ENCODE data around the gene GPBP1. TPM values are rescaled to one million over a fixed set of nuclear protein-coding genes. Genes with fewer than 3 reads are reported as not detected.
A peak's percentile ranks its signal among the peaks of the same experiment; 100 is the strongest.

Gene GPBP1
- total RNA-seq, 1 donor from 2014 or later, result 102 TPM

- DNase-seq (ENCODE audit: low spot score) (no peak), ATAC-seq (no peak)
- intact Hi-C loops (cut with DNase I), result no loop called here
These were observed 29.0 kb downstream of the GPBP1 start for GRCh38 chr5:57202811-57203210.

GRCh38 chr5:57207007-57207653 lies 33.3 kb downstream of the GPBP1 start:
- intact Hi-C loops (cut with DNase I), result no loop called here
- DNase-seq (ENCODE audit: low spot score) (no peak), ATAC-seq (no peak)

GRCh38 chr5:57207681-57208080 lies 33.8 kb downstream of the GPBP1 start:
- ATAC-seq, result peak; percentile 26
- no peak for DNase-seq (ENCODE audit: low spot score)
- intact Hi-C loops (cut with DNase I), result no loop called here

GRCh38 chr5:57209316-57210040 lies 35.6 kb downstream of the GPBP1 start:
- ATAC-seq (no peak), DNase-seq (ENCODE audit: low spot score) (no peak)
- intact Hi-C loops (cut with DNase I), result no loop called here

GRCh38 chr5:57210633-57211032 lies 36.8 kb downstream of the GPBP1 start:
- DNase-seq (ENCODE audit: low spot score) (no peak), ATAC-seq (no peak)
- intact Hi-C loops (cut with DNase I), result no loop called here

- ATAC-seq (no peak), DNase-seq (ENCODE audit: low spot score) (no peak)
- intact Hi-C loops (cut with DNase I), result no loop called here
These were observed 37.2 kb downstream of the GPBP1 start for GRCh38 chr5:57211039-57211438.

- DNase-seq (ENCODE audit: low spot score), result no peak
- no peak for ATAC-seq
- intact Hi-C loops (cut with DNase I), result no loop called here
These were observed 41.9 kb downstream of the GPBP1 start for GRCh38 chr5:57215629-57216195.

- ATAC-seq, result no peak
- intact Hi-C loops (cut with DNase I), result no loop called here
- no peak for DNase-seq (ENCODE audit: low spot score)
These were observed 42.9 kb downstream of the GPBP1 start for GRCh38 chr5:57216714-57217113.

- intact Hi-C loops (cut with DNase I), result no loop called here
- DNase-seq (ENCODE audit: low spot score), result no peak
- ATAC-seq, result no peak
These were observed 45.5 kb downstream of the GPBP1 start for GRCh38 chr5:57219386-57219785.

GRCh38 chr5:57221049-57221568 lies 47.2 kb downstream of the GPBP1 start:
- intact Hi-C loops (cut with DNase I), result no loop called here
- DNase-seq (ENCODE audit: low spot score) (no peak), ATAC-seq (peak; percentile 74)

- DNase-seq (ENCODE audit: low spot score), result no peak
- no peak for ATAC-seq
- intact Hi-C loops (cut with DNase I), result loop anchor here (5.0 kb wide), 2 partner anchors 328 to 953 kb away; no protein-coding TSS in a partner anchor
These were observed 51.7 kb downstream of the GPBP1 start for GRCh38 chr5:57225553-57225952.

GRCh38 chr5:57229313-57229712 lies 55.5 kb downstream of the GPBP1 start:
- intact Hi-C loops (cut with DNase I), result loop anchor here (5.0 kb wide), 2 partner anchors 332 to 957 kb away; no protein-coding TSS in a partner anchor
- DNase-seq (ENCODE audit: low spot score) (no peak), ATAC-seq (no peak)

- no peak for ATAC-seq
These were observed 57.7 kb downstream of the GPBP1 start for GRCh38 chr5:57231607-57232006.

GRCh38 chr5:57232293-57233033 lies 58.6 kb downstream of the GPBP1 start:
- ATAC-seq (no peak), DNase-seq (ENCODE audit: low spot score) (no peak)
- intact Hi-C loops (cut with DNase I), result no loop called here

More at GRCh38 chr5:57231607-57232006, 57.7 kb downstream of the GPBP1 start:
- intact Hi-C loops (cut with DNase I), result no loop called here
- DNase-seq (ENCODE audit: low spot score), result no peak

- intact Hi-C loops (cut with DNase I), result no loop called here
- ATAC-seq, result no peak
- no peak for DNase-seq (ENCODE audit: low spot score)
These were observed 69.7 kb downstream of the GPBP1 start for GRCh38 chr5:57243286-57244137.

- intact Hi-C loops (cut with DNase I), result no loop called here
- no peak for ATAC-seq
- no peak for DNase-seq (ENCODE audit: low spot score)
These were observed 70.5 kb downstream of the GPBP1 start for GRCh38 chr5:57244331-57244730.

- intact Hi-C loops (cut with DNase I), result no loop called here
- no peak for ATAC-seq
These were observed 72.6 kb downstream of the GPBP1 start for GRCh38 chr5:57246426-57246825.

GRCh38 chr5:57247765-57248164 lies 73.9 kb downstream of the GPBP1 start:
- ATAC-seq (no peak), DNase-seq (ENCODE audit: low spot score) (no peak)
- intact Hi-C loops (cut with DNase I), result no loop called here

More at GRCh38 chr5:57246426-57246825, 72.6 kb downstream of the GPBP1 start:
- no peak for DNase-seq (ENCODE audit: low spot score)
